NK-92 treated with Interleukin-12 subunit alpha and Interleukin-12 subunit beta, amount 100 ng/mL, for 24 hours (cell line): Measurements from ENCODE around the gene MTSS2.

ENCODE experiments used
- DNase-seq: peaks from one replicate; lab custom pipeline; 2025; lab: John Stamatoyannopoulos, UW

MTSS2 gene

GRCh38 chr16:70714581-70715054 is 28.8 kb upstream of the MTSS2 start:
- no peak for DNase-seq

GRCh38 chr16:70713824-70714223 is 28.0 kb upstream of the MTSS2 start:
- DNase-seq, result no peak

- DNase-seq, result no peak
These were observed 27.5 kb upstream of the MTSS2 start for GRCh38 chr16:70713342-70713741.

- no peak for DNase-seq
These were observed 27.1 kb upstream of the MTSS2 start for GRCh38 chr16:70712942-70713341.

- DNase-seq, result no peak
These were observed 26.5 kb upstream of the MTSS2 start for GRCh38 chr16:70712359-70712758.

GRCh38 chr16:70711211-70712031 is 25.6 kb upstream of the MTSS2 start:
- no peak for DNase-seq

GRCh38 chr16:70710422-70711210 is 24.8 kb upstream of the MTSS2 start:
- DNase-seq, result no peak

GRCh38 chr16:70709942-70710341 is 24.1 kb upstream of the MTSS2 start:
- no peak for DNase-seq

GRCh38 chr16:70709457-70709856 is 23.6 kb upstream of the MTSS2 start:
- no peak for DNase-seq

- no peak for DNase-seq
These were observed 22.8 kb upstream of the MTSS2 start for GRCh38 chr16:70708366-70709246.

GRCh38 chr16:70706948-70707465 is 21.2 kb upstream of the MTSS2 start:
- no peak for DNase-seq

- no peak for DNase-seq
These were observed 19.2 kb upstream of the MTSS2 start for GRCh38 chr16:70705056-70705455.

GRCh38 chr16:70704586-70704985 is 18.7 kb upstream of the MTSS2 start:
- no peak for DNase-seq

- DNase-seq, result no peak
These were observed 18.1 kb upstream of the MTSS2 start for GRCh38 chr16:70703835-70704381.

- DNase-seq, result no peak
These were observed 17.4 kb upstream of the MTSS2 start for GRCh38 chr16:70703041-70703834.

GRCh38 chr16:70702624-70703023 is 16.8 kb upstream of the MTSS2 start:
- DNase-seq, result no peak

- no peak for DNase-seq
These were observed 16.1 kb upstream of the MTSS2 start for GRCh38 chr16:70701998-70702397.

GRCh38 chr16:70701596-70701995 is 15.7 kb upstream of the MTSS2 start:
- DNase-seq, result no peak

- no peak for DNase-seq
These were observed 15.2 kb upstream of the MTSS2 start for GRCh38 chr16:70701036-70701435.

GRCh38 chr16:70700101-70701020 is 14.5 kb upstream of the MTSS2 start:
- DNase-seq, result no peak
